GM12872 (cell line): ENCODE data around the gene CDK6.

Source experiments
- CTCF ChIP-seq: IDR thresholded peaks from 3 replicates; pipeline ENCODE4 v1.5.1; 2011; ENCODE audit warnings: low read depth, mild to moderate bottlenecking, low read length, moderate library complexity; ENCODE audit not compliant: insufficient read depth

Gene CDK6

GRCh38 chr7:92681633-92682032 lies 154.7 kb downstream of the CDK6 start:
- no peak for TF ChIP-seq CTCF

GRCh38 chr7:92680442-92680841 lies 155.9 kb downstream of the CDK6 start:
- no peak for TF ChIP-seq CTCF

GRCh38 chr7:92678291-92678920 lies 158.0 kb downstream of the CDK6 start:
- no peak for TF ChIP-seq CTCF

- TF ChIP-seq CTCF: no peak
Observed at GRCh38 chr7:92674379-92674778, 162.0 kb downstream of the CDK6 start.

GRCh38 chr7:92671505-92672169 lies 164.7 kb downstream of the CDK6 start:
- no peak for TF ChIP-seq CTCF

- TF ChIP-seq CTCF: no peak
Observed at GRCh38 chr7:92670204-92670851, 166.0 kb downstream of the CDK6 start.

- TF ChIP-seq CTCF: no peak
Observed at GRCh38 chr7:92669616-92670165, 166.7 kb downstream of the CDK6 start.
